Epithelial cell of esophagus (primary cell): Measurements from ENCODE around the gene PCBD2.
"Not testable (repeated sequence)": the region's sequence is repeated elsewhere in the genome, so short reads cannot be mapped to it uniquely, and the experiment has no call there.

Experiments
- DNase-seq: peaks from one replicate; pipeline ENCODE4 v3.0.0; 2010; ENCODE audit warnings: low read depth
- H3K4me3 ChIP-seq: 2 replicates; pipeline ENCODE4 v1.5.1; 2011; ENCODE audit warnings: mild to moderate bottlenecking, low read length, control low read depth
- CTCF ChIP-seq: IDR thresholded peaks from 2 replicates; pipeline ENCODE4 v1.5.1; 2011; ENCODE audit warnings: low read depth, mild to moderate bottlenecking, low read length, control low read depth, inconsistent platforms; ENCODE audit not compliant: insufficient read depth; ENCODE audit errors: missing control alignments

The PCBD2 gene

GRCh38 chr5:134993161-134993560 is 88.2 kb downstream of the PCBD2 start:
- no peak for TF ChIP-seq CTCF
- no peak overlapping the region for H3K4me3 ChIP-seq
- DNase-seq = no peak

- no peak overlapping the region for H3K4me3 ChIP-seq
- no peak for DNase-seq
- no peak for TF ChIP-seq CTCF
Observed at GRCh38 chr5:134994560-134995156, 89.7 kb downstream of the PCBD2 start.

- no peak for DNase-seq
- no peak overlapping the region for H3K4me3 ChIP-seq
- no peak for TF ChIP-seq CTCF
Observed at GRCh38 chr5:134995850-134996402, 91.0 kb downstream of the PCBD2 start.

GRCh38 chr5:134997015-134997414 is 92.1 kb downstream of the PCBD2 start:
- DNase-seq = no peak

GRCh38 chr5:134998068-134998467 is 93.1 kb downstream of the PCBD2 start:
- not testable (repeated sequence) for DNase-seq, H3K4me3 ChIP-seq

More at GRCh38 chr5:134997015-134997414, 92.1 kb downstream of the PCBD2 start:
- TF ChIP-seq CTCF = no peak
- H3K4me3 ChIP-seq = no peak overlapping the region

- H3K4me3 ChIP-seq = no peak overlapping the region
- TF ChIP-seq CTCF = no peak
- no peak for DNase-seq
Observed at GRCh38 chr5:135004376-135004775, 99.4 kb downstream of the PCBD2 start.

GRCh38 chr5:135005076-135005475 is 100.1 kb downstream of the PCBD2 start:
- no peak for TF ChIP-seq CTCF
- no peak for DNase-seq
- H3K4me3 ChIP-seq = no peak overlapping the region
